ENCODE data around the gene PPL. TPM values are rescaled to one million over a fixed set of nuclear protein-coding genes. Genes with fewer than 3 reads are reported as not detected.

PPL gene, protein sequence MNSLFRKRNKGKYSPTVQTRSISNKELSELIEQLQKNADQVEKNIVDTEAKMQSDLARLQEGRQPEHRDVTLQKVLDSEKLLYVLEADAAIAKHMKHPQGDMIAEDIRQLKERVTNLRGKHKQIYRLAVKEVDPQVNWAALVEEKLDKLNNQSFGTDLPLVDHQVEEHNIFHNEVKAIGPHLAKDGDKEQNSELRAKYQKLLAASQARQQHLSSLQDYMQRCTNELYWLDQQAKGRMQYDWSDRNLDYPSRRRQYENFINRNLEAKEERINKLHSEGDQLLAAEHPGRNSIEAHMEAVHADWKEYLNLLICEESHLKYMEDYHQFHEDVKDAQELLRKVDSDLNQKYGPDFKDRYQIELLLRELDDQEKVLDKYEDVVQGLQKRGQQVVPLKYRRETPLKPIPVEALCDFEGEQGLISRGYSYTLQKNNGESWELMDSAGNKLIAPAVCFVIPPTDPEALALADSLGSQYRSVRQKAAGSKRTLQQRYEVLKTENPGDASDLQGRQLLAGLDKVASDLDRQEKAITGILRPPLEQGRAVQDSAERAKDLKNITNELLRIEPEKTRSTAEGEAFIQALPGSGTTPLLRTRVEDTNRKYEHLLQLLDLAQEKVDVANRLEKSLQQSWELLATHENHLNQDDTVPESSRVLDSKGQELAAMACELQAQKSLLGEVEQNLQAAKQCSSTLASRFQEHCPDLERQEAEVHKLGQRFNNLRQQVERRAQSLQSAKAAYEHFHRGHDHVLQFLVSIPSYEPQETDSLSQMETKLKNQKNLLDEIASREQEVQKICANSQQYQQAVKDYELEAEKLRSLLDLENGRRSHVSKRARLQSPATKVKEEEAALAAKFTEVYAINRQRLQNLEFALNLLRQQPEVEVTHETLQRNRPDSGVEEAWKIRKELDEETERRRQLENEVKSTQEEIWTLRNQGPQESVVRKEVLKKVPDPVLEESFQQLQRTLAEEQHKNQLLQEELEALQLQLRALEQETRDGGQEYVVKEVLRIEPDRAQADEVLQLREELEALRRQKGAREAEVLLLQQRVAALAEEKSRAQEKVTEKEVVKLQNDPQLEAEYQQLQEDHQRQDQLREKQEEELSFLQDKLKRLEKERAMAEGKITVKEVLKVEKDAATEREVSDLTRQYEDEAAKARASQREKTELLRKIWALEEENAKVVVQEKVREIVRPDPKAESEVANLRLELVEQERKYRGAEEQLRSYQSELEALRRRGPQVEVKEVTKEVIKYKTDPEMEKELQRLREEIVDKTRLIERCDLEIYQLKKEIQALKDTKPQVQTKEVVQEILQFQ (N-terminal part only)
- total RNA-seq: 13.3 and 49.7 TPM in 2 replicates

DNA sequence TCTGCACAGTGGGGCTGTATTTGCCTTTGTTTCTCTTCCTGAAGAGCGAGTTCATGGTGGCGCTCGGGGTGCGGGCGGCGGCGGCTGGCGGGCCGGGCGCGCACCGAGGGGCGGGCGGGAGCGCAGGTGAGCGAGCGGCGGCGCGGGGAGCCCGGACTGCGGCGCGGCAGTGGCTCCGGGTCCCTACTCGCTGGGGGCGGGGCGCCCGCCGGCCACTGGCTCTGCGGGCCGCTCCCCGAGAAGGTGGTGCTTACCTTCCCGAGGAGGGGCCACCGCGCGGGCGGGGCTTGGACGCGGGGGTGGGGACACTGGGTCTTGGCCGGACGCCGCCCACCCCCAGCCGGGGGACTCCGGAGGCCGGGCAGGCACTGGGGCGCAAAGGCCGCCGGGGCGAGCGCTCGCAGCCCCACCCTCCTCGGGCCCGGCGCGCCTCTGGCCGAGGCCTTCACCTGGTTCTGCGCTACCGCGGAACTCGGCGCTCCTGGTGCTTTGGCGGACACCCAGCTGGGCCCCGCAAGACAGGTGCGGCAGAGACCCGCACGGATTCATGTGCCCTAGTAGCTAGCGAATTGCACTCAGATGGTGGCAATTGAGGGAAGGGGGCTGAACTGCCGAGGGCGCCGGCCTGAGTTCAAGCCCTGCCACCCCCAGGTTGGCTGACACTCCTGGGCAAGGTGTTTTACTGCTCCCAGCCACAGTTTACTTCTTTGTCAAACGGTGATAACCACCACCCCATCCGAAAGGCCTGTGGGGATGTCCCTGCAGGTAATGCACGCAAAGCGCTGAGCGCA, at the start of gene PPL:
Gene PPL, minus strand, starts transcription at position 158 of the 791 bp plus-strand sequence. Its CDS starts 103 bp downstream, at position 55.

DNA sequence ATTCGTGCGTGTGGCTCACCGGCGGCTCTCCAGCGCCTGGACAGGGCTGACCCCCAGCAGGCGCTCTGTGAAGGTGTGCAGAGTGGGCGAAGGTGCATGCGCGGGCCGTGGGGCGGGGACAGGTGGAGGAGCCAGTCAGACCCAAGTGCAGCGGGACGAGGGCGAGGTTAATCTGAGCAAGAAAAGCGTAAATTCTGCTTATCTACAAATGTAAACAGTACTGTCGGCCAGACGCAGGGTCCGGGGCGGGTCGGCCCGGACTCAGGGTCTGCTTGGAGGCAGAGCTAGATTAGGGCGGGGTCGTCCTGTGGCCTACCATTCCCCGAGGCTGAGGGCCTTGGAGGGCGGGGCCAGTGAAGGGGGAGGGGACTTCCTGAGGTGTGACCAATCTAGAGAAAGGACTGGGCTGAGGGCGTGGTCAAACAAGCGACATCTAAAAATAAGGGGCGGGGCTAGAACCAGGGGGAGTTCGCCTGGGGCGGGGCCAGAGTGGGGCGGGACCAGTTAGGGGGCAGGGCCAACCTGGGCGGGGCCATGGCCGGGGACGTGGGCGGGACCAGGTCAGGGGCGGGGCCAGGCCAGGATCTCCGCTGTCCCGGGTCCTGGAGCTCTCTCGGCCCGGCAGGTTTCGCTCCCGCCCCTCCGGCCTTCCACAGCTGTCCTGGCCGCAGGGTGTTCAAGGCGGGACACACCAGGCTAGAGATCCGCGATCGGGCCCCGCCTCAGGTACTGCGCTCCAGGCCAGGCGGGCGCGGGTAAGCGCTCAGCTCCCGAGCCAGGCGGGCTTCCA, 21.0 kb upstream of the PPL start, which contains the start of gene SEC14L5:
Gene SEC14L5, plus strand, starts transcription at position 611 of the 790 bp plus-strand sequence. CDS start 994 bp downstream, outside the sequence.

DNA sequence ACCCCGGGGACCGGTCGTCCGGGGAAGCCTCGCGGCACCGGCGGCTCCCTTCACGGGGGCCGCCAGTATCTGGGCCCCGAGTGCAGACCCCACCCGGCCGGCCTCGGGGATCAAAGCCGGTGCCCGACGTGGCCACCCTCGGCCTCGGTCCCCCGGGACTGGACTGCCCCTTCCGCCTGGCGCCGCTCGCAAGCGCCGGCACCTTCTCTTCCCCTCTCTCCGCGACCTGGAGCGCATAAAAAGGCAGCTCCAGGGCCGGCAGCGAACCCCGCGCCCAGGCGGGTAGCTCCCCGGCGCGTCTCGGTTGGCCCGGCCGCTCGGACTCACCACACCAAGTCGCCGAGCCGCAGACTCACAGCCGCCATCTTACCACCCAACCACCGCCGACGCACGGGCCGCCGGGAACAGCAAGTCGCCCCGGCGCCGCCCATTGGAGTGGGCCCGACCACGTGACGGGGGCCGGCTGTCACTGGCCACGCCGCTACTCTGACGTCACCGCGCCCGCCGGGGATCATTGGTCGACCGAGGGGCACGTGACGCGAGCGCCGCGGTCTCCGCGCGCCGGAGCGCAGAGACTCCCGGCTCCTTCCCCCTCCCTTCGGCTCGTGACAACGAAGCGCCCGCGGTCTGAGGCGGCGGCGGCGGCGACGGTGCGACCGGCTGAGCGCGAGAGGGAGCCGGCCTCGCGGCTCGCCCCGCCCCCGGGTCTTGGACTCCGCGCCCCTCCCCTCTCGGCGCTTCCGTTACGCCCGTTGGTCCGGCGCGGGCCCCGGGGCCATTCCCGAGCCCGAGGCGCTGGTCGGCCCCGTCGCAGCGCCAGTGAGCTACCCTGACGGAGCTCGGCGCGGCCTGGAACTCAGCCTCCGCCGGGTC, 89.8 kb downstream of the PPL start, which contains the start of the genes GLYR1 and UBN1:
Gene GLYR1, minus strand, starts transcription at position 388 of the 873 bp plus-strand sequence. Its CDS starts 23 bp downstream, at position 365.
Gene UBN1, plus strand, starts transcription at position 581 of the 873 bp plus-strand sequence. CDS start 5,437 bp downstream, outside the sequence.

Other genes starting within 250 kb of the PPL start
- 22.4 and 24.9 TPM in 2 replicates for gene NUDT16L1, start 243.6 kb downstream of the PPL start, total RNA-seq
- gene ANKS3, start 202.9 kb downstream of the PPL start, total RNA-seq: 10.4 and 16.0 TPM in 2 replicates
- 0.09 and 5.1 TPM in 2 replicates for gene DNAAF8, start 202.6 kb downstream of the PPL start, total RNA-seq
- gene ZNF500, start 170.0 kb downstream of the PPL start, total RNA-seq: 6.0 and 9.5 TPM in 2 replicates
- not detected in 2 replicates for gene SEPTIN12, start 148.8 kb downstream of the PPL start, total RNA-seq
- gene SMIM22, start 141.8 kb downstream of the PPL start, total RNA-seq: not detected in 2 replicates
- 15.2 and 42.6 TPM in 2 replicates for gene ROGDI, start 134.5 kb downstream of the PPL start, total RNA-seq
- gene GLYR1, start 89.9 kb downstream of the PPL start, total RNA-seq: 23.7 and 31.3 TPM in 2 replicates
- 26.7 and 33.5 TPM in 2 replicates for gene UBN1, start 89.7 kb downstream of the PPL start, total RNA-seq
- gene SEC14L5, start 21.2 kb upstream of the PPL start, total RNA-seq: under 0.01 and 0.47 TPM in 2 replicates
- 19.1 and 37.5 TPM in 2 replicates for gene NAGPA, start 96.8 kb upstream of the PPL start, total RNA-seq
- 0.34 and 0.82 TPM in 2 replicates for gene C16orf89, start 128.8 kb upstream of the PPL start, total RNA-seq
- 24.7 and 35.6 TPM in 2 replicates for gene ALG1, start 134.7 kb upstream of the PPL start, total RNA-seq
- 5.7 and 17.2 TPM in 2 replicates for gene EEF2KMT, start 160.6 kb upstream of the PPL start, total RNA-seq